Activated CD8-positive, alpha-beta T cell treated with anti-CD3 and anti-CD28 coated beads for 36 hours (primary cell): ENCODE results near the gene CLEC2L. TPM values are rescaled to one million over a fixed set of nuclear protein-coding genes. Genes with fewer than 3 reads are reported as not detected.

Experiments used
- ATAC-seq: fragments of 200-7000 bp; cut with Tn5 transposase; one replicate; pipeline ENCODE4 v1.10.0; 2021; ENCODE audit warnings: mild to moderate bottlenecking, moderate library complexity
- CTCF ChIA-PET: fragments of 350-600 bp; sonication (Branson Sonifier 250); formaldehyde crosslinking; loops from one replicate; lab custom pipeline; 2021; ENCODE audit warnings: antibody characterized with exemption; lab: Charles Lee
- POLR2A ChIA-PET: fragments of 350-600 bp; sonication (Branson Sonifier 250); formaldehyde crosslinking; loops from one replicate; lab custom pipeline; 2021; ENCODE audit warnings: antibody characterized with exemption; lab: Charles Lee
- DNase-seq: peaks from one replicate; pipeline ENCODE4 v3.0.0-alpha.2; 2020
- H3K27ac Mint-ChIP-seq: one replicate; pipeline ENCODE4 v1.8.0; 2021; ENCODE audit warnings: mild to moderate bottlenecking, mixed read lengths
- H3K27me3 Mint-ChIP-seq: one replicate; pipeline ENCODE4 v1.8.0; 2021; ENCODE audit warnings: mixed read lengths
- H3K36me3 Mint-ChIP-seq: one replicate; pipeline ENCODE4 v1.8.0; 2021; ENCODE audit warnings: low read depth, mixed read lengths
- H3K4me1 Mint-ChIP-seq: one replicate; pipeline ENCODE4 v1.8.0; 2021; ENCODE audit warnings: low read depth, mixed read lengths
- H3K4me3 Mint-ChIP-seq: one replicate; pipeline ENCODE4 v1.8.0; 2021; ENCODE audit warnings: mild to moderate bottlenecking, moderate library complexity, mixed read lengths
- H3K9me3 Mint-ChIP-seq: one replicate; pipeline ENCODE4 v1.8.0; 2021; ENCODE audit warnings: mixed read lengths
- CTCF ChIP-seq: fragments of 200-600 bp; IDR thresholded peaks from one replicate; pipeline ENCODE4 v1.8.0; 2022; ENCODE audit warnings: antibody characterized with exemption, mild to moderate bottlenecking
- intact Hi-C: fragments of 100-400 bp; cut with micrococcal nuclease; formaldehyde crosslinking; loops from one replicate; pipeline ENCODE4 v1.10.0; 2022
- total RNA-seq, 2 experiments: library from RNA; stranded (reverse); gene quantifications; one replicate each; pipeline ENCODE4 v1.2.3, GENCODE V29; 2021

CLEC2L gene
- total RNA-seq, 2 experiments from 2014 or later = not detected

- intact Hi-C loops = loop anchor here (5.0 kb wide), 1 partner anchor 507 kb away; no protein-coding TSS in a partner anchor
Observed at GRCh38 chr7:139500770-139501138, 22.7 kb upstream of the CLEC2L start.

GRCh38 chr7:139502226-139502625 is 21.3 kb upstream of the CLEC2L start:
- Mint-ChIP-seq H3K27ac (no peak overlapping the region), H3K36me3 (no peaks in the 10 kb centered on the region), H3K27me3 (peaks cover 2% of the 10 kb centered on the region), H3K9me3 (no peaks in the 10 kb centered on the region), H3K4me1 (peaks cover 2% of the 10 kb centered on the region), H3K4me3 (no peak overlapping the region)
- POLR2A ChIA-PET = no interaction called here
- CTCF ChIA-PET = interaction anchor here (0.7 to 1.4 kb wide), 3 partner anchors 68 to 510 kb away, joined by 3 to 4 read pairs (median 3); no protein-coding TSS in a partner anchor
- TF ChIP-seq CTCF = no peak
- intact Hi-C loops = loop anchor here (5.0 kb wide), 1 partner anchor 505 kb away; no protein-coding TSS in a partner anchor
- ATAC-seq (no peak), DNase-seq (no peak)

More at GRCh38 chr7:139500770-139501138, 22.7 kb upstream of the CLEC2L start:
- CTCF ChIA-PET = interaction anchor here (1.0 to 3.0 kb wide), 9 partner anchors 8 to 505 kb away, joined by 3 to 22 read pairs (median 10); no protein-coding TSS in a partner anchor
- ATAC-seq (no peak), DNase-seq (no peak)
- Mint-ChIP-seq H3K4me3 (no peak overlapping the region), H3K36me3 (no peaks in the 10 kb centered on the region), H3K4me1 (peaks cover 2% of the 10 kb centered on the region), H3K9me3 (no peaks in the 10 kb centered on the region), H3K27me3 (peaks cover 2% of the 10 kb centered on the region), H3K27ac (no peak overlapping the region)
- POLR2A ChIA-PET = no interaction called here
- TF ChIP-seq CTCF = no peak

DNA sequence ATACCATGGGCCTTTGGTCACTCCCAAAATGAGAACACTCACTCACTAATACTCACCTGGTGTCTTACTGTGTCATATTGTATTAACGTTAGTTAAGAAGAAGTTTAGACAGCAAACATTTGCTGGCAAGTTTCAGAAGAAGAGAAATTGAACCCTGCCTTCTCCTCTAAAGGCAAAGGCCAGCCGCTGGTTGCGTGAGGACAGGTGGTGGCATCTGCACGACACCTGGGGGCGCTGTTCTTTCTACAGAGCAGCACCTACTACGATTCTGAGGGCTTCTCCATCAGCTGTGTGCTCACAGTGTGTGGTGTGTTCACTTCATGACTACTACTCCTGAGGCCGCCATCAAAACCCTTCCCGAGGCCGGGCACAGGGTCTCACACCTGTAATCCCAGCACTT is 17.9 kb upstream of the CLEC2L start:
- peak; percentile 58 for DNase-seq

GRCh38 chr7:139509535-139509934 is 13.9 kb upstream of the CLEC2L start:
- DNase-seq = no peak
- POLR2A ChIA-PET = no interaction called here
- Mint-ChIP-seq H3K4me1 (no peaks in the 10 kb centered on the region), H3K27ac (no peak overlapping the region), H3K4me3 (no peak overlapping the region), H3K9me3 (no peaks in the 10 kb centered on the region), H3K36me3 (no peaks in the 10 kb centered on the region), H3K27me3 (no peaks in the 10 kb centered on the region)
- intact Hi-C loops = no loop called here
- CTCF ChIA-PET = interaction anchor here (0.7 to 3.3 kb wide), 5 partner anchors 10 to 548 kb away, joined by 3 to 16 read pairs (median 5); no protein-coding TSS in a partner anchor
- no peak for TF ChIP-seq CTCF
- no peak for ATAC-seq

More for the DNA sequence above, 17.9 kb upstream of the CLEC2L start:
- Mint-ChIP-seq H3K4me1 (no peaks in the 10 kb centered on the region), H3K27ac (no peak overlapping the region), H3K27me3 (no peaks in the 10 kb centered on the region), H3K36me3 (no peaks in the 10 kb centered on the region), H3K4me3 (no peak overlapping the region), H3K9me3 (no peaks in the 10 kb centered on the region)
- no peak for ATAC-seq
- CTCF ChIA-PET = no interaction called here
- TF ChIP-seq CTCF = peak; percentile 30
- intact Hi-C loops = no loop called here
- POLR2A ChIA-PET = no interaction called here

DNA sequence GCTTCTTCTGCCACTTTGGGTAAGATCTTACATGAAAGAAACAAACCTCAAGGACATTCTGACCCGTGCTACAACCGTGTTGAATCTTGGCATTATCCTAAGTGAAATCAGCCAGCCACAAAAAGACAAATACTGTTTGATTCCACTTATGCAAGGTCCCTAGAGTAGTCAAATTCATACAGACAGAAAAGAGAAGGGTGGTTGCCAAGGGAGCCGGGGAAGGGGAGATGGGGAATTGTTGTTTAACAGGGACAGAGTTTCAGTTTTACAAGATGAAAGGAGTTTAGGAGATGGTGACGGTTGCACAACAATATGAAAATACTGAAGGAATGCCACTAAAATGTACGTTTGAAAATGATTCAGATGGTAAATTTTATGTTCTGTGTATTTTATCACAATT is 12.2 kb upstream of the CLEC2L start:
- POLR2A ChIA-PET = no interaction called here

More for the DNA sequence above, 12.2 kb upstream of the CLEC2L start:
- no peaks in the 10 kb centered on the region for H3K27me3 Mint-ChIP-seq
- no peak for TF ChIP-seq CTCF
- H3K4me3 Mint-ChIP-seq = no peak overlapping the region
- intact Hi-C loops = no loop called here
- CTCF ChIA-PET = no interaction called here
- no peak overlapping the region for H3K27ac Mint-ChIP-seq
- no peaks in the 10 kb centered on the region for H3K36me3 Mint-ChIP-seq
- H3K4me1 Mint-ChIP-seq = no peaks in the 10 kb centered on the region
- no peaks in the 10 kb centered on the region for H3K9me3 Mint-ChIP-seq
- no peak for ATAC-seq
- no peak for DNase-seq
